HG03439 (cell line): ENCODE data around the gene LIN52.

Experiments used
- ATAC-seq: cut with Tn5 transposase; IDR thresholded peaks from one replicate; pipeline ENCODE4 v1.9.1; 2021; ENCODE audit warnings: mild to moderate bottlenecking, moderate library complexity; ENCODE audit not compliant: unreplicated experiment

LIN52 gene

GRCh38 chr14:74223016-74223415, 138.3 kb downstream of the LIN52 start:
- ATAC-seq: no peak

- ATAC-seq: no peak
Observed at GRCh38 chr14:74231784-74232183, 147.0 kb downstream of the LIN52 start.

- no peak for ATAC-seq
Observed at GRCh38 chr14:74235017-74235416, 150.3 kb downstream of the LIN52 start.

- no peak for ATAC-seq
Observed at GRCh38 chr14:74237441-74237840, 152.7 kb downstream of the LIN52 start.

GRCh38 chr14:74238974-74239847, 154.5 kb downstream of the LIN52 start, which contains the start of gene VSX2:
Gene VSX2, plus strand, starts transcription at chr14:74239449. Its CDS starts 113 bp downstream, at chr14:74239562.
- ATAC-seq: no peak

- ATAC-seq: no peak
Observed at GRCh38 chr14:74239848-74240793, 155.4 kb downstream of the LIN52 start.

- ATAC-seq: no peak
Observed at GRCh38 chr14:74240794-74241651, 156.3 kb downstream of the LIN52 start.

- no peak for ATAC-seq
Observed at GRCh38 chr14:74241652-74242017, 156.9 kb downstream of the LIN52 start.

- ATAC-seq: no peak
Observed at GRCh38 chr14:74242021-74242779, 157.4 kb downstream of the LIN52 start.

- ATAC-seq: no peak
Observed at GRCh38 chr14:74242780-74243042, 158.0 kb downstream of the LIN52 start.

GRCh38 chr14:74243051-74243450, 158.3 kb downstream of the LIN52 start:
- no peak for ATAC-seq

GRCh38 chr14:74244115-74244514, 159.4 kb downstream of the LIN52 start:
- ATAC-seq: no peak

GRCh38 chr14:74245292-74245691, 160.5 kb downstream of the LIN52 start:
- ATAC-seq: no peak

- no peak for ATAC-seq
Observed at GRCh38 chr14:74246542-74246941, 161.8 kb downstream of the LIN52 start.

- ATAC-seq: no peak
Observed at GRCh38 chr14:74248017-74248416, 163.3 kb downstream of the LIN52 start.

GRCh38 chr14:74249433-74250375, 164.9 kb downstream of the LIN52 start:
- ATAC-seq: no peak
